Measurements from ENCODE around the gene CRY1.

The CRY1 gene

DNA sequence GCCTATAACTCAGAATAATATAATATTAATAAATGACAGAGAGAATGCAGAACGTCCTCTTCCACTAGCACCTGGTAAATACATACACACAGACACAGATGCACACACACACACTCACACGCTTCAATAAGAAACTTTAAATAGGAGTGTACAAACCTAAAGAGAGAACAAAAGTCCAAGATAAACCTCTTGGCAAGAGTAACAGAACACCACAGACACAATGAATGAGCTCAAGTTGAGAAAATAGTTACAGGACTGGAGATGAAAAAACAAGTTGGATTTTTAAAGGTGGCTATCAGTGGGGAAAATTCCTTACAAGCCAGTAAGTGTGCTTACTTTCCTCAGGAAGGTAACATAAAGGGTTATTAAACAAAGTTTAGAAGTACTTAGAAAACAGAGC is 35.2 kb downstream of the CRY1 start:
- no peak overlapping the region for H3K27ac ChIP-seq

DNA sequence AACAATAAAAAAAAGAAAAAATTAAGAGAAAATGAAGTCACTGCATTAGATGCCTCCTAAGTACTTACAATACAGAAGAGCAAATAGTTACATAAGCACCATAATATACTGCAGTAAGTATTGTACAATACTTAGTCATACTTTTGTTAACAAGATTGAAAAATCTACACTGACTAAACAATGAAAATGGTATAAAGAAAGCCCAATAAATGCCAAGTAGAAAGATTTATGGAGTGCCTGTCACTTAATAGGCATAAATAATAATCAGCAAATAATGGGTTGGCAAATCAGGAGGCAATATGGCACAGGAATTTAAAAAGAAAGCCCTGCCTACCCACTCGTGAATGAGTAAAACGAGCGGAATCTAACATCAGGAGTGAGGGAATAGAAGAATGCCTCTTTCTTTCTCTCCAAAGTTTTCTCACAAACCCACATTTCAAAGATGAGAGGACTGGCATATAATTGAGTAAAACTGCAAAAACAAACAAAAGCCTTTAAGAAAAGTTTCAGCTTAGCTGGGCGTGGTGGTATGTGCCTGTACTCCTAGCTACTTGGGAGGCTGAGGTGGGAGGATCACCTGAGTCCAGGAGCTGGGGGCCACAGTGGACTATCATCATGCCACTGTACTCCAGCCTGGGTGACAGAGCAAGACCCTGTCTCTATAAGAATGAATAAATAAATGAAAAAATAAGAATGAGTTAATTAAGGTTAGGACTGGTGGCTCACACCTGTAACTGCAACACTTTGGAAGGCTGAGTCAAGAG is 36.1 kb downstream of the CRY1 start:
- no peak for TF ChIP-seq CTCF (conservative IDR thresholded peaks at IDR 0.05)
- no peak overlapping the region; the same call in 1 of the 2 replicates for H3K27ac ChIP-seq

More for the DNA sequence above, 35.2 kb downstream of the CRY1 start:
- no peak for TF ChIP-seq CTCF (conservative IDR thresholded peaks at IDR 0.05)

DNA sequence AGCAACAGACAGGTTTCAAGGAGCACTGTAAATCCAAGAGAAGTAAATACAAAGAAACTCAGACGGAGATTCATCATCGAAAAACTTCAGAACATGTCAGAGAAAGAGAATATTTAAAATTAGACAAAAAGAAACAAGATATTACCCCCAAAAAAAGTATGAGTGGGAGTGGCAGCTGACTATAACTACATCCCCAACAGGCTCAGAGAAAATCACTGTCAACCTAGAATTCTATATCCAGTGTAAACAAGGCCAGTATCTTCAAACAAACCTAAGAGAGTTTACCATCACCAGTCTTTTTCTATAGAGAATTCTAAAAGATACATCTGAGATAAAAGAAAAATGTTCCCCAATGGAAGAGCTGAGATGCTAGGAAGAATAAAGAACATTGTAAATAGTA is 39.6 kb downstream of the CRY1 start:
- no peak overlapping the region for H3K27ac ChIP-seq
- TF ChIP-seq CTCF (conservative IDR thresholded peaks at IDR 0.05), result no peak

GRCh38 chr12:107045186-107045585 is 48.2 kb downstream of the CRY1 start:
- no peak overlapping the region for H3K27ac ChIP-seq
- TF ChIP-seq CTCF (conservative IDR thresholded peaks at IDR 0.05), result no peak

- no peak for TF ChIP-seq CTCF (conservative IDR thresholded peaks at IDR 0.05)
- H3K27ac ChIP-seq, result no peak overlapping the region
Measured at GRCh38 chr12:107042801-107043200, 50.5 kb downstream of the CRY1 start.

- no peak overlapping the region for H3K27ac ChIP-seq
- no peak for TF ChIP-seq CTCF (conservative IDR thresholded peaks at IDR 0.05)
Measured at GRCh38 chr12:107035733-107036132, 57.6 kb downstream of the CRY1 start.

DNA sequence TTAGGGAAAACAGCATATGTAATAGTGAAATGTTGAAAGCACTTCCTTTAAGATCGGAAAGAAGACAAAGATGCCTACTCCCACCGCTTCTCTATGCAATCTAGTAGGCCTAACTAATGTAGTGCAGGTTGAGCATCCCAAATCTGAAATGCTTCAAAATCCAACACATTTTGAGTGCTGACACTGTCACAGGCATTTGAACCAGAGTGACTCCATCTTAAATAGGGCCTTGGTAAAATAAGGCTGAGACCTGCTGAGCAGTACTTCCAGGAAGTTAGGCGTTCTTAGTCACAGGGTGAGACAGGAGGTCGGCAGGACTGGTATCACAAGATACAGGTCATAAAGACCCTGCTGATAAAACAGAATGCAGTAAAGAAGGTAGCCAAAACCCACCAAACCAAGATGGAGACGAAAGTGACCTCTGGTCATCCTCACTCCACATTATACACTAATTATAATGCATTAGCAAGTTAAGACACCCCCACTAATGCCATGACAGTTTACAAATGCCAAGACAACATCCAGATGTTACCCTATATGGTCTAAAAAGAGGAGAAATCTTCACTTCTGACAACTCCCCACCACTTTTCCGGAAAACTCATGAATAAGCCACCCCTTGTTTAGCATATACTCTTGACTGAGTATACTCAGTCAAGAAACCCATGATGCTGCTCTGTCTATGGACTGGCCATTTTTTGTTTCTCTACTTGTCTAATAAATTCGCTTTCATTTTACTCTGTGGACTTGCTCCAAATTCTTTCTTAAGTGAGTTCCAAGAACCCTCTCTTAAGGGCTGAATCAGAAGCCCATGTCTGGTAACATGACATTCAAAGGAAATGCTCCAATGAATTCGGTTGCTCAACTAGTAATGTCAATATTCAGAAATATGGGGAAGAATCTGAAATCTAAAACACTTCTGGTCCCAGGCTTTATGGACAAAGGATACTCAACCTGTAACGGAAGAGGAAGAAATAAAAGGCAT is 59.3 kb downstream of the CRY1 start:
- H3K27ac ChIP-seq, result no peak overlapping the region
- TF ChIP-seq CTCF (conservative IDR thresholded peaks at IDR 0.05), result no peak

Measured in VCaP (cell line).